CD4-positive, alpha-beta T cell (primary cell): Measurements from ENCODE around the gene PLCXD1. TPM values are rescaled to one million over a fixed set of nuclear protein-coding genes. Genes with fewer than 3 reads are reported as not detected.

Experiments
- ATAC-seq: fragments of 200-7000 bp; cut with Tn5 transposase; one replicate; pipeline ENCODE4 v1.10.0; 2022; ENCODE audit warnings: mild to moderate bottlenecking; ENCODE audit not compliant: poor library complexity
- CTCF ChIA-PET: fragments of 350-600 bp; sonication (Branson Sonifier 250); formaldehyde crosslinking; loops from one replicate; lab custom pipeline; 2021; ENCODE audit warnings: antibody characterized with exemption, inconsistent platforms; lab: Charles Lee
- POLR2A ChIA-PET: fragments of 350-600 bp; sonication (Branson Sonifier 250); formaldehyde crosslinking; loops from one replicate; lab custom pipeline; 2021; ENCODE audit warnings: antibody characterized with exemption, inconsistent platforms; lab: Charles Lee
- DNase-seq, 14 experiments: peaks; one replicate each; pipeline ENCODE4 v3.0.0-alpha.2; 2013 to 2020; ENCODE audit warnings: mixed read lengths in 2 of 14
- H3K27ac ChIP-seq, 2 donors: one replicate each; pipeline versions ENCODE4 v1.5.1 to v1.7.0; 2013; ENCODE audit warnings: low read length in 2 of 2, low read depth in 1 of 2, mild to moderate bottlenecking in 1 of 2
- H3K27me3 ChIP-seq, 2 experiments: 1 replicate in 1 of 2; 2 replicates in 1 of 2; pipeline versions ENCODE4 v1.6.1 to v1.7.0; 2013; ENCODE audit warnings: low read length in 2 of 2, control low read depth in 1 of 2, mild to moderate bottlenecking in 1 of 2, moderate library complexity in 1 of 2; ENCODE audit not compliant: insufficient read depth in 2 of 2, control insufficient read depth in 1 of 2
- H3K36me3 ChIP-seq: one replicate; pipeline ENCODE4 v1.6.1; 2013; ENCODE audit warnings: low read length, control low read depth; ENCODE audit not compliant: insufficient read depth
- H3K4me1 ChIP-seq: one replicate; pipeline ENCODE4 v1.6.1; 2013; ENCODE audit warnings: low read length, control low read depth; ENCODE audit not compliant: insufficient read depth
- H3K4me3 ChIP-seq: one replicate; pipeline ENCODE4 v1.5.1; 2013; ENCODE audit warnings: mild to moderate bottlenecking, low read length, moderate library complexity
- H3K9me3 ChIP-seq, 2 experiments: 1 replicate in 1 of 2; 2 replicates in 1 of 2; pipeline versions ENCODE4 v1.6.1 to v1.7.0; 2013; ENCODE audit warnings: low read length in 2 of 2, mild to moderate bottlenecking in 2 of 2, control low read depth in 1 of 2, moderate library complexity in 1 of 2; ENCODE audit not compliant: control insufficient read depth in 1 of 2, insufficient read depth in 1 of 2
- H3K27ac Mint-ChIP-seq: one replicate; pipeline ENCODE4 v1.8.0; 2020; ENCODE audit warnings: mixed read lengths
- H3K27me3 Mint-ChIP-seq: one replicate; pipeline ENCODE4 v1.8.0; 2021; ENCODE audit warnings: mixed read lengths
- H3K36me3 Mint-ChIP-seq: one replicate; pipeline ENCODE4 v1.8.0; 2021; ENCODE audit warnings: low read depth, mixed read lengths
- H3K4me1 Mint-ChIP-seq: one replicate; pipeline ENCODE4 v1.8.0; 2021; ENCODE audit warnings: low read depth, mixed read lengths
- H3K4me3 Mint-ChIP-seq: one replicate; pipeline ENCODE4 v1.8.0; 2020; ENCODE audit warnings: mild to moderate bottlenecking, mixed read lengths
- H3K9me3 Mint-ChIP-seq: one replicate; pipeline ENCODE4 v1.8.0; 2020; ENCODE audit warnings: mixed read lengths
- intact Hi-C, 2 experiments: fragments of 100-400 bp; cut with DNase I in 1 of 2; cut with micrococcal nuclease in 1 of 2; formaldehyde crosslinking; loops; one replicate each; pipeline versions ENCODE4 v1.15.1 to v1.9.0; 2023 to 2025; cut with DNase I, micrococcal nuclease
- total RNA-seq, 174 experiments: library from RNA in 2 of 174; stranded (reverse) in 2 of 174; gene quantifications; one replicate each; pipeline ENCODE4 v1.2.3 and lab custom pipeline; 2021 to 2026
- TF ChIP-seq, protein P1 (sequence below): fragments of 200-600 bp; IDR thresholded peaks from one replicate; pipeline ENCODE4 v1.8.0; 2022; ENCODE audit warnings: antibody characterized with exemption, mild to moderate bottlenecking

PLCXD1 gene
- total RNA-seq, 2 experiments from 2014 or later: 33.0 to 35.8 TPM

DNA sequence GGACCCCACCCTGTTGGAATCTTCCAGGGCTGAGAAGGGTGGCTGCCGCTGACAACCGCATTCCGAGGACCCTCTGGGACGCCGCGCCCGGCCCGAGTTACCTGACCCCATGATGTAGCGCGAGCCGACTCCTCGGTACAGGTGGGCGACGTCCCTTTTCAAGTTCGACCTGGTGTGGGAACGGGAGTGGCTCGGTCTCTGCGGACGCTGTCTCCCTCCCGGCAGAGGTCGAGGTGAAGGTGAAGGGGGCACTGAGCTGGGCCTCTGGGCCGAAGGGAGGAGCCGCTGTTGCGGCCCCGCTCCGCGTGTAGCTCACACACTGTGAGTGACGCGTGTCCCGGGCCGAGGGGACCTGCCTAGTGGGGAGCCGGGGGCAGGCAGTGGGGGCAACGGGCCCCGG lies 32.9 kb downstream of the PLCXD1 start:
- H3K36me3 ChIP-seq: peaks cover 58% of the 10 kb centered on the region
- H3K9me3 ChIP-seq: peaks cover 0 to 16% of the 10 kb centered on the region in 2 experiments
- H3K4me3 Mint-ChIP-seq: no peak overlapping the region
- ATAC-seq (no peak), DNase-seq (no peak)
- peaks cover 15% of the 10 kb centered on the region for H3K4me1 ChIP-seq
- CTCF ChIA-PET: no interaction called here
- intact Hi-C loops: no loop called here
- H3K27me3 ChIP-seq: no peaks in the 10 kb centered on the region
- H3K36me3 Mint-ChIP-seq: peaks cover 47% of the 10 kb centered on the region
- POLR2A ChIA-PET: no interaction called here
- H3K27ac Mint-ChIP-seq: no peak overlapping the region
- H3K27ac ChIP-seq: no peak overlapping the region
- H3K4me1 Mint-ChIP-seq: peaks cover 7% of the 10 kb centered on the region
- H3K4me3 ChIP-seq: no peak overlapping the region
- no peaks in the 10 kb centered on the region for H3K9me3 Mint-ChIP-seq
- TF ChIP-seq, protein P1, sequence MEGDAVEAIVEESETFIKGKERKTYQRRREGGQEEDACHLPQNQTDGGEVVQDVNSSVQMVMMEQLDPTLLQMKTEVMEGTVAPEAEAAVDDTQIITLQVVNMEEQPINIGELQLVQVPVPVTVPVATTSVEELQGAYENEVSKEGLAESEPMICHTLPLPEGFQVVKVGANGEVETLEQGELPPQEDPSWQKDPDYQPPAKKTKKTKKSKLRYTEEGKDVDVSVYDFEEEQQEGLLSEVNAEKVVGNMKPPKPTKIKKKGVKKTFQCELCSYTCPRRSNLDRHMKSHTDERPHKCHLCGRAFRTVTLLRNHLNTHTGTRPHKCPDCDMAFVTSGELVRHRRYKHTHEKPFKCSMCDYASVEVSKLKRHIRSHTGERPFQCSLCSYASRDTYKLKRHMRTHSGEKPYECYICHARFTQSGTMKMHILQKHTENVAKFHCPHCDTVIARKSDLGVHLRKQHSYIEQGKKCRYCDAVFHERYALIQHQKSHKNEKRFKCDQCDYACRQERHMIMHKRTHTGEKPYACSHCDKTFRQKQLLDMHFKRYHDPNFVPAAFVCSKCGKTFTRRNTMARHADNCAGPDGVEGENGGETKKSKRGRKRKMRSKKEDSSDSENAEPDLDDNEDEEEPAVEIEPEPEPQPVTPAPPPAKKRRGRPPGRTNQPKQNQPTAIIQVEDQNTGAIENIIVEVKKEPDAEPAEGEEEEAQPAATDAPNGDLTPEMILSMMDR: no peak
- no peaks in the 10 kb centered on the region for H3K27me3 Mint-ChIP-seq

GRCh38 chrX:314781-315595 lies 33.8 kb downstream of the PLCXD1 start:
- Histone ChIP-seq H3K9me3 (peaks cover 0 to 16% of the 10 kb centered on the region in 2 experiments), H3K36me3 (peaks cover 58% of the 10 kb centered on the region), H3K4me3 (no peak overlapping the region), H3K27ac (no peak overlapping the region), H3K27me3 (no peaks in the 10 kb centered on the region), H3K4me1 (peaks cover 24% of the 10 kb centered on the region)
- Mint-ChIP-seq H3K4me3 (no peak overlapping the region), H3K9me3 (no peaks in the 10 kb centered on the region), H3K4me1 (peaks cover 8% of the 10 kb centered on the region), H3K27me3 (no peaks in the 10 kb centered on the region), H3K27ac (no peak overlapping the region), H3K36me3 (peaks cover 41% of the 10 kb centered on the region)
- ATAC-seq: no peak
- TF ChIP-seq, protein P1: no peak
- ChIA-PET CTCF (no interaction called here), POLR2A (no interaction called here)
- intact Hi-C loops: no loop called here
- no peak for DNase-seq

- H3K4me3 ChIP-seq: no peak overlapping the region
- POLR2A ChIA-PET: no interaction called here
- ATAC-seq (no peak), DNase-seq (peak in 1 of 14 experiments; percentile 59)
- H3K27ac ChIP-seq: no peak overlapping the region
- CTCF ChIA-PET: no interaction called here
- H3K27ac Mint-ChIP-seq: no peak overlapping the region
- no peaks in the 10 kb centered on the region for H3K27me3 ChIP-seq
- H3K9me3 ChIP-seq: peaks cover 0 to 16% of the 10 kb centered on the region in 2 experiments
- H3K4me1 Mint-ChIP-seq: peaks cover 18% of the 10 kb centered on the region
- no peak overlapping the region for H3K4me3 Mint-ChIP-seq
- peaks cover 35% of the 10 kb centered on the region for H3K4me1 ChIP-seq
- H3K9me3 Mint-ChIP-seq: no peaks in the 10 kb centered on the region
- H3K27me3 Mint-ChIP-seq: no peaks in the 10 kb centered on the region
- intact Hi-C loops: loop anchor here in 1 of 2 experiments (2.0 kb wide), 1 partner anchor 32 kb away; no protein-coding TSS in a partner anchor
- TF ChIP-seq, protein P1: no peak
- peaks cover 45% of the 10 kb centered on the region for H3K36me3 ChIP-seq
- peaks cover 35% of the 10 kb centered on the region for H3K36me3 Mint-ChIP-seq
These were observed 35.5 kb downstream of the PLCXD1 start for GRCh38 chrX:316351-317325.
